BLaER1 (cell line): Measurements from ENCODE around the gene RET.

Experiments used
- H3K27ac ChIP-seq: shearing (Covaris generic); formaldehyde crosslinking; 2 replicates; pipeline ENCODE4 v1.8.1; 2022
- H3K27me3 ChIP-seq: shearing (Covaris generic); formaldehyde crosslinking; 2 replicates; pipeline ENCODE4 v1.8.1; 2022
- H3K36me3 ChIP-seq: shearing (Covaris generic); formaldehyde crosslinking; 2 replicates; pipeline ENCODE4 v1.8.1; 2022
- H3K4me1 ChIP-seq: shearing (Covaris generic); formaldehyde crosslinking; 2 replicates; pipeline ENCODE4 v1.8.1; 2022
- H3K4me2 ChIP-seq: shearing (Covaris generic); formaldehyde crosslinking; 2 replicates; pipeline ENCODE4 v1.8.1; 2022
- H3K4me3 ChIP-seq: shearing (Covaris generic); formaldehyde crosslinking; 2 replicates; pipeline ENCODE4 v1.8.1; 2022
- H3K9ac ChIP-seq: shearing (Covaris generic); formaldehyde crosslinking; 2 replicates; pipeline ENCODE4 v1.8.1; 2022
- H3K9me3 ChIP-seq: shearing (Covaris generic); formaldehyde crosslinking; 2 replicates; pipeline ENCODE4 v1.8.1; 2022
- H4K20me1 ChIP-seq: shearing (Covaris generic); formaldehyde crosslinking; 2 replicates; pipeline ENCODE4 v1.8.1; 2022
- Cebpa-rat ChIP-seq: shearing (Covaris generic); IDR thresholded peaks from 2 replicates; pipeline ENCODE4 v1.8.1; 2022

Gene RET

DNA sequence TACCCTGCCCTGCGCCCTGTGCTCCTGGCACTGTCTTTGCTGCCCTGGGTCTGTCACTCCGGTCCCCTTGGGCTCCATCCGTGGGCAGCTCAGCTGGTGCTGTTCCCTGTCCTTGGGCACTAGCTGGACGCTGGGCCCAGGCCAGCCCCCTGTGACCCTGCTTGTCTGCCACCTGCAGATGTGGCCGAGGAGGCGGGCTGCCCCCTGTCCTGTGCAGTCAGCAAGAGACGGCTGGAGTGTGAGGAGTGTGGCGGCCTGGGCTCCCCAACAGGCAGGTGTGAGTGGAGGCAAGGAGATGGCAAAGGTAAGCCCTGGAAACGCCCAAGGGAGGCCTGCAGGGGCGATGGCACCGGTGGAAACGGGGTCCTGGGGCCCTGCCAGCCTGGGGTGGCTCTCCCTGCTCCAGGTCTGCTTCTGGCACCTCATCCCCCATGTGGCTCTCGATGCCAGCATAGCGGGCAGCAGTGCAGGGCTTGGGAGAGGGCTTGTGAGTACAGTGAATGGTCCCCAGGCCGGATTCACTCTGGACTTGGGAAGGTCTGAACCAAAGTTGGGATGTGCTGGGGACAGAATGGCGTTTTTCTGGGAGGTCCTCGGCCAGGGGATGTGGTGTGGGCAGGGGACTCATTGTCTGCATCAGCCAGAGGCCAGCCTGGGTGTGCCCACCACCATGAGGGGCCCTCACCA lies 35.2 kb downstream of the RET start:
- Histone ChIP-seq H3K9me3 (no peaks in the 10 kb centered on the region), H3K4me1 (peaks cover 55% of the 10 kb centered on the region), H3K4me3 (no peak overlapping the region), H3K4me2 (peak overlapping the region; percentile 3; the same call in 1 of the 2 replicates), H3K9ac (no peak overlapping the region), H4K20me1 (no peaks in the 10 kb centered on the region), H3K27me3 (no peaks in the 10 kb centered on the region), H3K36me3 (no peaks in the 10 kb centered on the region), H3K27ac (no peak overlapping the region)
- TF ChIP-seq Cebpa-rat: no peak

DNA sequence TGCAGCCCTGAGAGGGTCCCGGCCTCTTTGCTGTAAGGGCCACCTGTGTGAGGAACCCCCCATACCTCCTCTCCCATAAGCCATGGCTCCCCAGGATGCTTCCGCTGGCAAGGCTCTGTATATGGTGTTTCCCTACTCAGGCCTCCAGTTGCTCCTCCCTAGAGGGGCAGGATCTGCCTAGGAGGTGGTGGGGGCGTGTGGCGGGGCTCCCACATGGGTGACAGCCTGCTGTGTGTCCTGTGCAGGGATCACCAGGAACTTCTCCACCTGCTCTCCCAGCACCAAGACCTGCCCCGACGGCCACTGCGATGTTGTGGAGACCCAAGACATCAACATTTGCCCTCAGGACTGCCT lies 35.7 kb downstream of the RET start:
- H4K20me1 ChIP-seq: no peaks in the 10 kb centered on the region
- TF ChIP-seq Cebpa-rat: no peak
- H3K27ac ChIP-seq: no peak overlapping the region
- no peaks in the 10 kb centered on the region for H3K27me3 ChIP-seq
- no peak overlapping the region for H3K4me3 ChIP-seq
- H3K4me2 ChIP-seq: no peak overlapping the region
- H3K36me3 ChIP-seq: no peaks in the 10 kb centered on the region
- no peaks in the 10 kb centered on the region for H3K9me3 ChIP-seq
- no peak overlapping the region for H3K9ac ChIP-seq
- peaks cover 60% of the 10 kb centered on the region for H3K4me1 ChIP-seq

DNA sequence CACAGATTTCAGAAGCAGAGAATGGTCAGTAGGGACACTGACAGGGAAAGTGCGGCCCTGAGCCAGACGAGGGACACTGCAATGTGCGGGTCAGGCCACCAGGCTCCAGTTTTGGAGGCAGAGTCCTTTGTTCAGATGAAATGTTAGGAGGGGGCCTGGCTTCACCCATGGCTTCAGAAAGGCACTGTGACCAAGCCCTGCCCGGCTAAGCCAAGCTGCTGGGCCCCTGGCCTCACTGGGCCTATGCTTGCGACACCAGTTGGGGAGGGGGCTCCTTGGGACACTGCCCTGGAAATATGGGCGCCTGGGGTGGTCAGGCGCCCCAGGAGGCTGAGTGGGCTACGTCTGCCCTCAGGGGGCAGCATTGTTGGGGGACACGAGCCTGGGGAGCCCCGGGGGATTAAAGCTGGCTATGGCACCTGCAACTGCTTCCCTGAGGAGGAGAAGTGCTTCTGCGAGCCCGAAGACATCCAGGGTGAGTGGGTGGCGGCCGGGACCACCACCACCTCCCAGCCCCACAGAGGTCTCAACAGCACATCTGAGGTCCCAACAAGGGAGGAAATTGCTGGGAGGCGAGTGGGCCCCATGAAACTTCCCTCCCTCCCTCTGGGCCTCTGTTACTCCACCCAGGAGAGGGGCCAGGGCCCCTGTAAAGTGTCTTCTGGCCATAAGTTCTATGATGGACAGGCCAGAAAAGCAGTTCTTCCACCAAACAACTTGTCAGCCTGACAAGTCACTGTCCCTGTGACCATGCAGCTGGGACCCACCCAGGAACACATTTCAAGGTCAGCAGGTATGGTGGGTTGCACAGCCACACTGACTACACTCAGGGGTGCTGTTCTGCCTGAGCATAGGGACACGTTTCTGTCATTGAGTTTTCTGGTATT lies 36.6 kb downstream of the RET start:
- no peaks in the 10 kb centered on the region for H3K36me3 ChIP-seq
- H4K20me1 ChIP-seq: no peaks in the 10 kb centered on the region
- H3K4me1 ChIP-seq: peaks cover 69% of the 10 kb centered on the region
- no peak for TF ChIP-seq Cebpa-rat
- H3K9me3 ChIP-seq: no peaks in the 10 kb centered on the region
- no peak overlapping the region for H3K9ac ChIP-seq
- H3K4me3 ChIP-seq: no peak overlapping the region
- no peak overlapping the region for H3K27ac ChIP-seq
- H3K27me3 ChIP-seq: no peaks in the 10 kb centered on the region
- peak overlapping the region; percentile 44 for H3K4me2 ChIP-seq

DNA sequence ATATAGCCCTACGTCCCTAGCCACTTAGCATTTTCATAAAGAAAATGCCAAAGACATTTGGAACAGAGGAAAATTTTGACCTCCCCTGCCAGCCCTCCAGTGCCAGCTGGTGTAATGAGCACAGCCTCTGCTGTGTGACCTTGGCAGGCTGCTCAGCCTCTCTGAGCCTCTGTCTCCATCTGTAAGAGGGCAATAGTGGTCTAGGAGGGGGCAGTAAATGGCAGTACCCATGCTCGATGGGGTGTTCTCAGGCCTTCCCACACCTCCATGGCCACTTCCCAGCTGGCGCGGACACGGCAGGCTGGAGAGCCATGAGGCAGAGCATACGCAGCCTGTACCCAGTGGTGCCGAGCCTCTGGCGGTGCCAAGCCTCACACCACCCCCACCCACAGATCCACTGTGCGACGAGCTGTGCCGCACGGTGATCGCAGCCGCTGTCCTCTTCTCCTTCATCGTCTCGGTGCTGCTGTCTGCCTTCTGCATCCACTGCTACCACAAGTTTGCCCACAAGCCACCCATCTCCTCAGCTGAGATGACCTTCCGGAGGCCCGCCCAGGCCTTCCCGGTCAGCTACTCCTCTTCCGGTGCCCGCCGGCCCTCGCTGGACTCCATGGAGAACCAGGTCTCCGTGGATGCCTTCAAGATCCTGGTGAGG lies 37.3 kb downstream of the RET start:
- Histone ChIP-seq H3K4me2 (peak overlapping the region; percentile 44; the same call in 1 of the 2 replicates), H3K9ac (no peak overlapping the region), H3K27me3 (no peaks in the 10 kb centered on the region), H3K4me3 (no peak overlapping the region), H4K20me1 (no peaks in the 10 kb centered on the region), H3K36me3 (no peaks in the 10 kb centered on the region), H3K27ac (no peak overlapping the region), H3K9me3 (no peaks in the 10 kb centered on the region), H3K4me1 (peaks cover 74% of the 10 kb centered on the region)
- no peak for TF ChIP-seq Cebpa-rat

DNA sequence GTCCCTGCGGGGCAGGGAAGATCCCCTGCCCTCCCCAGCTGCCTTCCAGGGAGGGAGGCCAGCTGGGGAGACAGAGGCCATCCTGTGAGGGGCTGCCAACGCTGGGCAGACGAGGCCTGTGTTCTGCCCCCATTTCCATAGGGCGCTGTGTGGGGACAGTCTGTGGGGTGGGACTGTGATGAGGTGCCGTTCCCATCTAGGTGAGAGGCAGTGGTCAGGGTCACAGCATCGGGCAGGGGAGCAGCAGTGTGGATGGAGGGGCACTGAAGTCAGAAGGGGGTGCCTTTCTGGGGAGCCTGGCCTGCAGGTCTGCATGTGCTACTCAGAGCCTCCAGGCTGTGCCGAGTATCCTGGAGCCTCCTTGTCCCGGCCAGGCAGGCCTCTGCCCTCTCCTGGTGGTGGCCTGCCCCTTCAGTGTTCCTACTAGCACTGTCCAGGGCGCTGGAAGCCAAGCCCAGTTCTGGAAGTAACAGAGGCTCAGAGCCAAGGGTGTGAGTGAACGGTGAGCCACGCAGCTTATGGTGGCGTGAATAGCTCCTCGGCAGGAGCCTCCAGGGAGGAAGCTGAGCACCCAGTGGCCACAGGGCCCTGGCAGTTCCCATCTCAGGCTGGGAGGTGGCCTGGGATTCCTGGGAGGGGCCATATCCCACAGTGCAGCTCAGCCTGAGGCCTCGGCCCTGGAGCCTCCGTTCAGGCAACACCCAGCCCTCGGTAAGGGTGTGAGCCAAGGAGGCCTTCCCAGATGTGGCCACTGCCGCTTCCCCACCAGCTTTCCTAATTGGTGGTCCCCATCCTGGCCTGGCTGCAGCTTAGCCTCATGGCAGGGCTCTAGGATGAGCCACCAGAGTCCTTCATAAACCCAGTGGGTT lies 38.1 kb downstream of the RET start:
- no peak overlapping the region for H3K4me2 ChIP-seq
- H3K4me3 ChIP-seq: no peak overlapping the region
- no peaks in the 10 kb centered on the region for H3K9me3 ChIP-seq
- H3K4me1 ChIP-seq: peaks cover 74% of the 10 kb centered on the region
- H3K36me3 ChIP-seq: no peaks in the 10 kb centered on the region
- H3K27me3 ChIP-seq: no peaks in the 10 kb centered on the region
- no peak for TF ChIP-seq Cebpa-rat
- H4K20me1 ChIP-seq: no peaks in the 10 kb centered on the region
- H3K27ac ChIP-seq: no peak overlapping the region; the same call in 1 of the 2 replicates
- no peak overlapping the region for H3K9ac ChIP-seq

DNA sequence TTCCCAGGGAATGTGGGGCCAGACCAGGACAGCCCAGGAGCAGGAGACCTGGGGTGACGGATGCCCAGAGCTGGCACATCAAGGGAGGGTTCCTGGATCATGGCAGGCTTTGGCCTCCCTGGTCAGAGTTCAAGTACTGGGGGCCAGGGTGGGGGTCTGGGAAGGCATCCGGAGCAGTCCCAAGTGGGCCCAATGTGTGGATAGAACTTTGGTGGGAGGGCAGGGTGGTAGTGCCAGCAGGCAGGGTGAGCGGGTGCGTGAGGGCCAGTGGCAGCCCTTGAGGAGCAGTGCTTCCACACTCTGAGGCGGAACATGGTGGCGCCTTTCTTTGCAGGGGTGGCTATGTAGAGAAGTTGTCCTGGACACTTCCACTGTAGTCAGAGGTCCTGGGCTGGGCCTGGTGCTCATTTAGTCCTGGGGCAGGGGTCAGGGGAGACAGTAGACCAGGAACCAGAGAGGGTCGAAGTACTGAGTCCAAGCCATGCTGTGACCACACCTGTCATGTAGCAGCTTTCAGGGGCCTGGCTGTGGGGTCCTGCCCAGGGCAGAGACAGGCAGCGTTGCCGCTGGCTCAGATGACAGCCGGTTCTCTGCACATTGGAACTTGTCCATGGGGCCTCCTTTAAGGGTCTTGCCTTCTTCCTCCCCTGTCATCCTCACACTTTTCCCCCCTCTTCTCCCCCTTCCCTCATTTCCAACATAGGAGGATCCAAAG lies 39.2 kb downstream of the RET start:
- Histone ChIP-seq H3K9me3 (no peaks in the 10 kb centered on the region), H3K27me3 (no peaks in the 10 kb centered on the region), H4K20me1 (no peaks in the 10 kb centered on the region), H3K4me2 (no peak overlapping the region), H3K27ac (no peak overlapping the region), H3K4me3 (no peak overlapping the region), H3K4me1 (peaks cover 74% of the 10 kb centered on the region), H3K9ac (no peak overlapping the region), H3K36me3 (no peaks in the 10 kb centered on the region)
- no peak for TF ChIP-seq Cebpa-rat

DNA sequence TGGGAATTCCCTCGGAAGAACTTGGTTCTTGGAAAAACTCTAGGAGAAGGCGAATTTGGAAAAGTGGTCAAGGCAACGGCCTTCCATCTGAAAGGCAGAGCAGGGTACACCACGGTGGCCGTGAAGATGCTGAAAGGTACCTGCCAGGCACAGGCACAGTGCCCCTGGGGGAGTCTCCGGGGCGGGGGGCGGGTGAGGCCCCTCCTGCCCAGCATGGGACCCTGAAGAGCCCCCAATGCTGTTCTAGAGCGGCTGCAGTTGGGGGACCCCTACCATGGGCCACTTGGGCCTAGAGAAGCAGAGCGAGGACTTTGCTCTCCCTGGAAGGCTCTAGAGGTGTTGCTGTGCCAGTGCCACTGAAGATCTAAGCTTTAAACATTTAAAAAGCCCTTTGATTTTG lies 39.7 kb downstream of the RET start:
- H4K20me1 ChIP-seq: no peaks in the 10 kb centered on the region
- peaks cover 74% of the 10 kb centered on the region for H3K4me1 ChIP-seq
- H3K36me3 ChIP-seq: no peaks in the 10 kb centered on the region
- H3K9me3 ChIP-seq: no peaks in the 10 kb centered on the region
- no peaks in the 10 kb centered on the region for H3K27me3 ChIP-seq
- no peak for TF ChIP-seq Cebpa-rat
- H3K9ac ChIP-seq: no peak overlapping the region
- no peak overlapping the region for H3K27ac ChIP-seq
- no peak overlapping the region for H3K4me3 ChIP-seq
- H3K4me2 ChIP-seq: no peak overlapping the region

DNA sequence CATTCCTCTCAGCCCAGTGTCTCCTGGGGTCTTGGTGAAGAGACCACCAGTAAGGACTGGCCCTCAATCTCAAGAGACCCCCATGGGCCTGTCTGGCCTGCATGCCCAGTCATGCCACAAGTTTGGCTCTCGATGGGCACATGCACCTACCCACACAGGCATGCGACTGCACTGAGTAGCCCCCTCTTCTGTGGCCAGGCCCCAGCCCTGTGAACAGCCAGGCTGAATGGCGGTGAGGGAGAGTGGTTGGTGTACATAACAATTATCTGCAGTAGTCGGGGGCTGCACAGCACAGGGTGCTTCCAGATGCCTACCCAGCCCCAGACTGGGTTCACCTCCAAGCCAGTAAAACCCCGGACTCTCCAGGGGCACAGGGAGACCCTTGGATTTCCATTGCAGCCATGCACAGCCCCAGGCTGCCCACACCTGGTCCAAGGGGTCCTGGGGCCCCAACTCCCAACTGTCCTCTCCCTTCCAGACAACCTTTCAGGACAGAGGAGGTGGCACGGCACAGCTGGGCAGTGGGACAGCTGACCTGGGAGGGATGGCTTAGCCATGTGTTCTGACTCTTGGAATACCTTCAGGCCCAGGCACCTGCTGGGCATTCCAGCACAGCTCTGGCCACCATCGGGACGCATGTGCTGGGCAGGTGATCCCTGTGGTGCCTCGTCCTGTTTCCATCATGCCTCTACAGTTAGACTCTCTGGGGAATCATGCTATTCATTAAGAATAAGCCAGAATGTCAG lies 40.3 kb downstream of the RET start:
- no peak for TF ChIP-seq Cebpa-rat
- H3K27ac ChIP-seq: no peak overlapping the region
- H4K20me1 ChIP-seq: no peaks in the 10 kb centered on the region
- H3K9me3 ChIP-seq: no peaks in the 10 kb centered on the region
- no peak overlapping the region for H3K9ac ChIP-seq
- no peaks in the 10 kb centered on the region for H3K36me3 ChIP-seq
- no peak overlapping the region for H3K4me3 ChIP-seq
- H3K27me3 ChIP-seq: no peaks in the 10 kb centered on the region
- peaks cover 74% of the 10 kb centered on the region for H3K4me1 ChIP-seq
- H3K4me2 ChIP-seq: no peak overlapping the region
